Measurements from ENCODE around the gene IRF6. TPM values are rescaled to one million over a fixed set of nuclear protein-coding genes. Genes with fewer than 3 reads are reported as not detected.

The IRF6 gene
- total RNA-seq, 1 donor from 2014 or later: 175 TPM

GRCh38 chr1:209815490-209815889 is 9.5 kb upstream of the IRF6 start:
- TF ChIP-seq CTCF (IDR thresholded peaks at IDR 0.05; ENCODE audit: insufficient read depth, low read length, severe bottlenecking): no peak
- no peak for FAIRE-seq

DNA sequence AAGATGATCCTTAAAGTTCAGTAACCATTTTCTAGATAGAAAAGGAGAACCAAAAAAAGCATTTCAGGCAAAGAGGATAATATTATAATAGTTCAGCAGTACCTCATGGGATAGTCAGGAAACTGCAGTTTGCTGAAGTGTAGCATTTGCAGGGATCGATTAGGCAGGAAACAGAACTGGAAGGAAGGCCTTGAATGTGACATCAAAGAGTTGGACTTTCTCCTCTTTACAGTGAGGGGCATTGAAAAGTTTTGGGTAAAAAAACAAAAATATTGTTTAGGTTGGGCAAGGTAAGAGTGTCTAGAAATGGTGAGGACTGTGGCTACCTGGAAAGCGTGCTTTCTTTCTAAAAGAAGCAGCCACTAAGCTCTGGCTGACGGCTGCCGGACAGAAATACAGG is 8.0 kb upstream of the IRF6 start:
- Histone ChIP-seq H3K27me3 (ENCODE audit: control insufficient read depth, insufficient read depth, low read length) (no peaks in the 10 kb centered on the region), H3K36me3 (ENCODE audit: control insufficient read depth, insufficient read depth, low read length) (no peaks in the 10 kb centered on the region), H3K4me3 (ENCODE audit: low read depth, low read length) (no peak overlapping the region)
- TF ChIP-seq CTCF (IDR thresholded peaks at IDR 0.05; ENCODE audit: insufficient read depth, low read length, severe bottlenecking): no peak
- no peak for FAIRE-seq
- DNase-seq (ENCODE audit: low read depth): no peak

More at GRCh38 chr1:209815490-209815889, 9.5 kb upstream of the IRF6 start:
- H3K36me3 ChIP-seq (ENCODE audit: control insufficient read depth, insufficient read depth, low read length): no peaks in the 10 kb centered on the region
- DNase-seq (ENCODE audit: low read depth): no peak
- no peak overlapping the region for H3K4me3 ChIP-seq (ENCODE audit: low read depth, low read length)
- no peaks in the 10 kb centered on the region for H3K27me3 ChIP-seq (ENCODE audit: control insufficient read depth, insufficient read depth, low read length)

GRCh38 chr1:209810783-209811182 is 4.8 kb upstream of the IRF6 start:
- no peak for FAIRE-seq
- TF ChIP-seq CTCF (IDR thresholded peaks at IDR 0.05; ENCODE audit: insufficient read depth, low read length, severe bottlenecking): no peak

GRCh38 chr1:209809611-209810010 is 3.7 kb upstream of the IRF6 start:
- H3K36me3 ChIP-seq (ENCODE audit: control insufficient read depth, insufficient read depth, low read length): peaks cover 5% of the 10 kb centered on the region
- no peaks in the 10 kb centered on the region for H3K27me3 ChIP-seq (ENCODE audit: control insufficient read depth, insufficient read depth, low read length)
- H3K4me3 ChIP-seq (ENCODE audit: low read depth, low read length): no peak overlapping the region
- no peak for TF ChIP-seq CTCF (IDR thresholded peaks at IDR 0.05; ENCODE audit: insufficient read depth, low read length, severe bottlenecking)
- FAIRE-seq (no peak), DNase-seq (ENCODE audit: low read depth) (peak; percentile 99)

More at GRCh38 chr1:209810783-209811182, 4.8 kb upstream of the IRF6 start:
- H3K36me3 ChIP-seq (ENCODE audit: control insufficient read depth, insufficient read depth, low read length): peaks cover under 1% of the 10 kb centered on the region
- no peak for DNase-seq (ENCODE audit: low read depth)
- no peak overlapping the region for H3K4me3 ChIP-seq (ENCODE audit: low read depth, low read length)
- H3K27me3 ChIP-seq (ENCODE audit: control insufficient read depth, insufficient read depth, low read length): no peaks in the 10 kb centered on the region

- no peak overlapping the region for H3K4me3 ChIP-seq (ENCODE audit: low read depth, low read length)
- H3K27me3 ChIP-seq (ENCODE audit: control insufficient read depth, insufficient read depth, low read length): no peaks in the 10 kb centered on the region
- H3K36me3 ChIP-seq (ENCODE audit: control insufficient read depth, insufficient read depth, low read length): peaks cover 12% of the 10 kb centered on the region
- FAIRE-seq (no peak), DNase-seq (ENCODE audit: low read depth) (peak; percentile 99)
- no peak for TF ChIP-seq CTCF (IDR thresholded peaks at IDR 0.05; ENCODE audit: insufficient read depth, low read length, severe bottlenecking)
Measured at GRCh38 chr1:209808059-209808581, 2.2 kb upstream of the IRF6 start.

DNA sequence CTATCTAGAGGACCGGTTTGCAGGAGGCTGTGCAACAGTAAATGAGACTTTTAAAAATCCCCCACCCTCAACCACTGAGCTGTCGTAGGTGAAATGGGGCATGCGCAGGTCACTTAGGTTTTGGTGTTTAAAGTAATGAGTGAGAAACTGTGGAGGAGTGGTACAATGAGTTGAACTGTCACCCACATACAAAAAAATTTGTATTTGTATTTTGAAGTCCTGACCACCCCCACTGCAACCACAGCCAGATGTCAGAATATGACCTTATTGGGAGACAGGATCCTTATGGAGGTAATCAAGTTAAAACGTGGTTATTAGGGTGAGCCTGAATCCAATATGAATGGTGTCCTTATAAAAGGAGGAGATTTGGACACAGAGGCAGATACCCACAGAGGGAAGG is 1.6 kb upstream of the IRF6 start:
- H3K27me3 ChIP-seq (ENCODE audit: control insufficient read depth, insufficient read depth, low read length): no peaks in the 10 kb centered on the region
- TF ChIP-seq CTCF (IDR thresholded peaks at IDR 0.05; ENCODE audit: insufficient read depth, low read length, severe bottlenecking): no peak
- peaks cover 14% of the 10 kb centered on the region for H3K36me3 ChIP-seq (ENCODE audit: control insufficient read depth, insufficient read depth, low read length)
- FAIRE-seq (no peak), DNase-seq (ENCODE audit: low read depth) (peak; percentile 38)
- no peak overlapping the region for H3K4me3 ChIP-seq (ENCODE audit: low read depth, low read length)
